Activated CD8-positive, alpha-beta T cell treated with anti-CD3 and anti-CD28 coated beads for 36 hours (primary cell): ENCODE data around the gene CCDC136. TPM values are rescaled to one million over a fixed set of nuclear protein-coding genes. Genes with fewer than 3 reads are reported as not detected.

Experiments used
- ATAC-seq: fragments of 200-7000 bp; cut with Tn5 transposase; one replicate; pipeline ENCODE4 v1.10.0; 2021; ENCODE audit warnings: mild to moderate bottlenecking, moderate library complexity
- CTCF ChIA-PET: fragments of 350-600 bp; sonication (Branson Sonifier 250); formaldehyde crosslinking; loops from one replicate; lab custom pipeline; 2021; ENCODE audit warnings: antibody characterized with exemption; lab: Charles Lee
- POLR2A ChIA-PET: fragments of 350-600 bp; sonication (Branson Sonifier 250); formaldehyde crosslinking; loops from one replicate; lab custom pipeline; 2021; ENCODE audit warnings: antibody characterized with exemption; lab: Charles Lee
- DNase-seq: peaks from one replicate; pipeline ENCODE4 v3.0.0-alpha.2; 2020
- H3K27ac Mint-ChIP-seq: one replicate; pipeline ENCODE4 v1.8.0; 2021; ENCODE audit warnings: mild to moderate bottlenecking, mixed read lengths
- H3K27me3 Mint-ChIP-seq: one replicate; pipeline ENCODE4 v1.8.0; 2021; ENCODE audit warnings: mixed read lengths
- H3K36me3 Mint-ChIP-seq: one replicate; pipeline ENCODE4 v1.8.0; 2021; ENCODE audit warnings: low read depth, mixed read lengths
- H3K4me1 Mint-ChIP-seq: one replicate; pipeline ENCODE4 v1.8.0; 2021; ENCODE audit warnings: low read depth, mixed read lengths
- H3K4me3 Mint-ChIP-seq: one replicate; pipeline ENCODE4 v1.8.0; 2021; ENCODE audit warnings: mild to moderate bottlenecking, moderate library complexity, mixed read lengths
- H3K9me3 Mint-ChIP-seq: one replicate; pipeline ENCODE4 v1.8.0; 2021; ENCODE audit warnings: mixed read lengths
- intact Hi-C: fragments of 100-400 bp; cut with micrococcal nuclease; formaldehyde crosslinking; loops from one replicate; pipeline ENCODE4 v1.10.0; 2022
- total RNA-seq, 2 experiments: library from RNA; stranded (reverse); gene quantifications; one replicate each; pipeline ENCODE4 v1.2.3, GENCODE V29; 2021
- TF ChIP-seq, protein P1 (sequence below): fragments of 200-600 bp; IDR thresholded peaks from one replicate; pipeline ENCODE4 v1.8.0; 2022; ENCODE audit warnings: antibody characterized with exemption, mild to moderate bottlenecking

Gene CCDC136
- total RNA-seq, 2 experiments from 2014 or later: 7.6 to 9.6 TPM

DNA sequence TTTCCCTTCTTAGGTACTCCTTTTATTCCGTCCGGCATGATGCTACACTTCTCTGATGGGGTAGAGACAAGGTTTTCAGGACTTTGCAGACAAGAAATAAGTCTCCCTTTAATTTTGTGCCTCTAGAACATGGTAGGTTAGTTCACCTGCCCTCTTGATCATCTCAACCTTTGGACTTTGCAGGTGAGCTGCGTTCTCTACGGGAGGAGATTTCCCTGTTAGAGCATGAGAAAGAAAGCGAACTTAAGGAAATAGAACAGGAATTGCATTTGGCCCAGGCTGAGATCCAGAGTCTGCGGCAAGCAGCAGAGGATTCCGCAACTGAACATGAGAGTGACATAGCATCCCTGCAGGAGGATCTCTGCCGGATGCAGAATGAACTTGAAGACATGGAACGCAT lies 9.2 kb downstream of the CCDC136 start:
- Mint-ChIP-seq H3K27ac (no peak overlapping the region), H3K4me3 (no peak overlapping the region), H3K4me1 (no peaks in the 10 kb centered on the region), H3K36me3 (peaks cover 3% of the 10 kb centered on the region), H3K9me3 (no peaks in the 10 kb centered on the region), H3K27me3 (no peaks in the 10 kb centered on the region)
- ATAC-seq: no peak
- DNase-seq: no peak
- ChIA-PET POLR2A (interaction anchor here (1.0 kb wide), 1 partner anchor 17 kb away, joined by 3 read pairs; no protein-coding TSS in a partner anchor), CTCF (interaction anchor here (1.2 kb wide), 1 partner anchor 41 kb away, joined by 3 read pairs; no protein-coding TSS in a partner anchor)
- intact Hi-C loops: no loop called here
- TF ChIP-seq, protein P1, sequence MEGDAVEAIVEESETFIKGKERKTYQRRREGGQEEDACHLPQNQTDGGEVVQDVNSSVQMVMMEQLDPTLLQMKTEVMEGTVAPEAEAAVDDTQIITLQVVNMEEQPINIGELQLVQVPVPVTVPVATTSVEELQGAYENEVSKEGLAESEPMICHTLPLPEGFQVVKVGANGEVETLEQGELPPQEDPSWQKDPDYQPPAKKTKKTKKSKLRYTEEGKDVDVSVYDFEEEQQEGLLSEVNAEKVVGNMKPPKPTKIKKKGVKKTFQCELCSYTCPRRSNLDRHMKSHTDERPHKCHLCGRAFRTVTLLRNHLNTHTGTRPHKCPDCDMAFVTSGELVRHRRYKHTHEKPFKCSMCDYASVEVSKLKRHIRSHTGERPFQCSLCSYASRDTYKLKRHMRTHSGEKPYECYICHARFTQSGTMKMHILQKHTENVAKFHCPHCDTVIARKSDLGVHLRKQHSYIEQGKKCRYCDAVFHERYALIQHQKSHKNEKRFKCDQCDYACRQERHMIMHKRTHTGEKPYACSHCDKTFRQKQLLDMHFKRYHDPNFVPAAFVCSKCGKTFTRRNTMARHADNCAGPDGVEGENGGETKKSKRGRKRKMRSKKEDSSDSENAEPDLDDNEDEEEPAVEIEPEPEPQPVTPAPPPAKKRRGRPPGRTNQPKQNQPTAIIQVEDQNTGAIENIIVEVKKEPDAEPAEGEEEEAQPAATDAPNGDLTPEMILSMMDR: no peak

DNA sequence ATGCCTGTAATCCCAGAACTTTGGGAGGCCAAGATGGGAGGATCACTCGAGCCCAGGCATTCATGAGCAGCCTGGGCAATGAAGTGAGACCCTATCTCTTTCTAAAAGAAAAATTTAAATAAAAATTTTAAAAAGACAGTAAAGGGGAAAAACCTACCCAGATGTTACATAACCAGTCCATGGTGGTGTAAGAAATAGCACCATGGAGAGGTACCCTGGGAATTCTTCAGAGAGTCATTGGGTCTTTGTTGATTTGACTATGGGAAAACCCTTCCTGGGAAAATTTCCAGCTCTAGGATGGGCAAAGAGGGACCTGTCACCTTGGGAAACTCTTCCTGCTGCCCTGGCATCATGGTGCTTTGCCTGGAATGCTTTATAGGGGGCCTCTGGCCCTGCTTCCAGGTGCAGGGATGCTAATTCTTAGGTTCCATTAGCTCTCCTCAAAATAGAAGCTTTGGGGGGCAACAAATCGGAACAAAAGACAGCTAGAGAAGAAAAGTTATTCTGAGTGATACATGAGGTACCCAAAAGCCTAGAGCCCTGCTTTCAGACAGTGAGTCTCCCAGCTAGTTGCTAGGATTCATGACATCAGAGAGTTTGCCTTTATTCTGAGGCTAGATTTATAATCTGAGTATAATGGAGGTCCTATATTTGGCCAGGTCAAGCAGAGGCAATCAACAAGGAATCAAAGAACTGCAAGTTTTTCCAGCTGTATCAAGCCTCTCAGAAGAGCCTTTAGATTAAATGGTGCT lies 10.1 kb downstream of the CCDC136 start:
- ATAC-seq (no peak), DNase-seq (no peak)
- H3K4me1 Mint-ChIP-seq: no peaks in the 10 kb centered on the region
- intact Hi-C loops: no loop called here
- H3K27me3 Mint-ChIP-seq: no peaks in the 10 kb centered on the region
- H3K36me3 Mint-ChIP-seq: peaks cover 3% of the 10 kb centered on the region
- CTCF ChIA-PET: interaction anchor here (1.2 to 1.3 kb wide), 2 partner anchors 41 to 82 kb away, joined by 3 to 4 read pairs; no protein-coding TSS in a partner anchor
- H3K4me3 Mint-ChIP-seq: no peak overlapping the region
- no peak overlapping the region for H3K27ac Mint-ChIP-seq
- POLR2A ChIA-PET: interaction anchor here (1.0 to 1.2 kb wide), 2 partner anchors 13 to 17 kb away, joined by 3 to 4 read pairs; no protein-coding TSS in a partner anchor
- no peaks in the 10 kb centered on the region for H3K9me3 Mint-ChIP-seq
- TF ChIP-seq, protein P1: no peak

DNA sequence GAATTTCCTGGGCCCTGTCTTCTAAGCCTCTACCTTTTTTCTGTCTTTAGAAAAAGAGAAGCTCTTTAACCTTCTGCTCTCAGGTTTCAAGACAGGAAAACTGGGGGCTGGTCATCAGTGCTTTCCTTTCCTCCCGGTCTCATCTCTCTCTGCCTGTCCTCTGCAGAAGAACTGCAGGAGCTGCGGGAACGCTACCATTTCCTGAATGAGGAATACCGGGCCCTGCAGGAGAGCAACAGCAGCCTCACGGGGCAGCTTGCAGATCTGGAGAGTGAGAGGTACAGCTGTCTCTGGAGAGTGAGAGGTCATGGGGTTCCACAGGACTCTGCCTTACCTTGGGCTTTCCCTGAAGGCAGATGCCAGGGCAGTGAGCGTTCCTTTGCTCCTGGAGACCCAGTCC lies 12.7 kb downstream of the CCDC136 start:
- no peak overlapping the region for H3K4me3 Mint-ChIP-seq
- no peaks in the 10 kb centered on the region for H3K27me3 Mint-ChIP-seq
- no peak for DNase-seq
- no peaks in the 10 kb centered on the region for H3K4me1 Mint-ChIP-seq
- CTCF ChIA-PET: no interaction called here
- POLR2A ChIA-PET: no interaction called here
- no peak for ATAC-seq
- no peak overlapping the region for H3K27ac Mint-ChIP-seq
- peaks cover 3% of the 10 kb centered on the region for H3K36me3 Mint-ChIP-seq
- TF ChIP-seq, protein P1: no peak
- no peaks in the 10 kb centered on the region for H3K9me3 Mint-ChIP-seq
- intact Hi-C loops: no loop called here

DNA sequence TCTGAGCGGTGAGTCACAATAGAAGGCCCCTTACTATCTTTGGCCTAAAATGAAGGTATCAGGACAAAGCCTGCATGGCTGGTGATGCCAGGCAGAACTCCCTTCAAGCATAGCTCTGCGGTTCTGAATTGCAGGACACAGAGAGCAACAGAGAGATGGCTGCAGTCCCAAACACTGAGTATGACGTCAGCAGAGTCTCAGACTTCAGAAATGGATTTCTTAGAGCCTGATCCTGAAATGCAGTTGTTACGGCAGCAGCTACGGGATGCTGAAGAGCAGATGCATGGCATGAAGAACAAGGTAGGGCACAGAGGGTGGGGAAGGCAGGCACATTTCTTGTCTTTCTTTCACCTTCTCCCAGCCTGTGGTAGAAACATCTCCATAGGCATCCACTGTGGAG lies 13.5 kb downstream of the CCDC136 start:
- Mint-ChIP-seq H3K4me1 (no peaks in the 10 kb centered on the region), H3K4me3 (no peak overlapping the region), H3K27ac (no peak overlapping the region), H3K36me3 (peaks cover 3% of the 10 kb centered on the region), H3K9me3 (no peaks in the 10 kb centered on the region), H3K27me3 (no peaks in the 10 kb centered on the region)
- no peak for DNase-seq
- POLR2A ChIA-PET: no interaction called here
- intact Hi-C loops: no loop called here
- CTCF ChIA-PET: no interaction called here
- TF ChIP-seq, protein P1: no peak
- ATAC-seq: no peak

DNA sequence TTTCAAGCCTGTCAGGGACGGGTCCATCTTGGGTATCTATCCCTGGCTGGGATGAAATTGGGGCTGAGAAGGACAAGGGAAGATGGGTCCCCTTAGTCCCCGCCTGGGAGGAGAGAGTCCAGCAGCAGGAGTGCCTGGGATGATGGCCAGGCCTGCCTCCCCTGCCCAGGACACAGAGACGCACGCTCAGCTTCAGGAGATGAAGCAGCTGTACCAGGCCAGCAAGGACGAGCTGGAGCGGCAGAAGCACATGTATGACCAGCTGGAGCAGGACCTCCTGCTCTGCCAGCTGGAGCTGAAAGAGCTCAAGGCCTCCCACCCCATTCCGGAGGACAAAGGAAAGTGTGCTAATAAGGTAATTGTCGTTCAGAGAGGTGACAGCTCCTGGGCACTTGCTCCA lies 15.4 kb downstream of the CCDC136 start:
- Mint-ChIP-seq H3K36me3 (no peaks in the 10 kb centered on the region), H3K27ac (no peak overlapping the region), H3K4me1 (no peaks in the 10 kb centered on the region), H3K4me3 (no peak overlapping the region), H3K27me3 (no peaks in the 10 kb centered on the region), H3K9me3 (no peaks in the 10 kb centered on the region)
- ChIA-PET CTCF (interaction anchor here (0.6 to 1.6 kb wide), 3 partner anchors 39 to 284 kb away, joined by 3 to 4 read pairs (median 4); no protein-coding TSS in a partner anchor), POLR2A (no interaction called here)
- TF ChIP-seq, protein P1: no peak
- DNase-seq (no peak), ATAC-seq (no peak)
- intact Hi-C loops: no loop called here
